GM23248 (cell line): Measurements from ENCODE around the gene CCDC70.

Source experiments
- EZH2 ChIP-seq: fragments of 200-600 bp; sonication (generic); IDR thresholded peaks from 2 replicates; pipeline ENCODE4 v1.6.1; 2018; ENCODE audit warnings: antibody characterized with exemption, mild to moderate bottlenecking; ENCODE audit not compliant: insufficient read depth, poor library complexity, severe bottlenecking
- EZH2phosphoT487 ChIP-seq: fragments of 200-600 bp; sonication (generic); IDR thresholded peaks from 2 replicates; pipeline ENCODE4 v1.6.1; 2018; ENCODE audit warnings: antibody characterized with exemption, moderate library complexity, mild to moderate bottlenecking, low read depth; ENCODE audit not compliant: insufficient read depth

- TF ChIP-seq EZH2phosphoT487 (no peak), EZH2 (no peak)
Measured at GRCh38 chr13:51823863-51824262, 37.9 kb upstream of the CCDC70 start.
